Activated T-helper 2 cell treated with anti-CD3 and anti-CD28 coated beads, Interferon-gamma antibody, Interleukin-2, Interleukin-4, amounts not matched to agents 10 μg/mL and 5 μg/mL and 100 μg/mL, durations not matched to agents 14 hours and 24 hours and 36 hours (primary cell): ENCODE data around the gene TEAD1. TPM values are rescaled to one million over a fixed set of nuclear protein-coding genes. Genes with fewer than 3 reads are reported as not detected.

Experiments
- DNase-seq: peaks from one replicate; pipeline ENCODE4 v3.0.0; 2021; ENCODE audit warnings: low spot score
- H3K27ac Mint-ChIP-seq: one replicate; pipeline ENCODE4 v1.8.0; 2021; ENCODE audit warnings: mixed read lengths
- H3K27me3 Mint-ChIP-seq: one replicate; pipeline ENCODE4 v1.8.0; 2021; ENCODE audit warnings: low read depth, mixed read lengths
- H3K36me3 Mint-ChIP-seq: one replicate; pipeline ENCODE4 v1.8.0; 2021; ENCODE audit warnings: low read depth, mixed read lengths
- H3K4me1 Mint-ChIP-seq: one replicate; pipeline ENCODE4 v1.8.0; 2021; ENCODE audit warnings: low read depth, mixed read lengths
- H3K4me3 Mint-ChIP-seq: one replicate; pipeline ENCODE4 v1.8.0; 2021; ENCODE audit warnings: low read depth, mild to moderate bottlenecking, moderate library complexity, mixed read lengths
- H3K9me3 Mint-ChIP-seq: one replicate; pipeline ENCODE4 v1.8.0; 2021; ENCODE audit warnings: mixed read lengths
- intact Hi-C: fragments of 100-400 bp; cut with micrococcal nuclease; formaldehyde crosslinking; loops from one replicate; pipeline ENCODE4 v1.15.1; 2023
- total RNA-seq: library from RNA; stranded (reverse); gene quantifications from 2 replicates; pipeline ENCODE4 v1.2.3, GENCODE V29; 2022

TEAD1 gene
- total RNA-seq, 1 donor from 2014 or later = 1.3 TPM

- intact Hi-C loops = no loop called here
- no peak for DNase-seq
Observed at GRCh38 chr11:12979928-12980689, 305.9 kb downstream of the TEAD1 start.

GRCh38 chr11:12981676-12982522 is 307.7 kb downstream of the TEAD1 start:
- Mint-ChIP-seq H3K4me3 (no peak overlapping the region), H3K9me3 (no peaks in the 10 kb centered on the region), H3K27ac (no peak overlapping the region), H3K36me3 (no peaks in the 10 kb centered on the region), H3K27me3 (peaks cover 14% of the 10 kb centered on the region), H3K4me1 (no peaks in the 10 kb centered on the region)
- intact Hi-C loops = no loop called here
- DNase-seq = no peak

More at GRCh38 chr11:12979928-12980689, 305.9 kb downstream of the TEAD1 start:
- peaks cover 11% of the 10 kb centered on the region for H3K27me3 Mint-ChIP-seq
- no peak overlapping the region for H3K4me3 Mint-ChIP-seq
- no peaks in the 10 kb centered on the region for H3K4me1 Mint-ChIP-seq
- no peaks in the 10 kb centered on the region for H3K36me3 Mint-ChIP-seq
- H3K9me3 Mint-ChIP-seq = no peaks in the 10 kb centered on the region
- no peak overlapping the region for H3K27ac Mint-ChIP-seq

GRCh38 chr11:12983336-12983735 is 309.1 kb downstream of the TEAD1 start:
- Mint-ChIP-seq H3K9me3 (no peaks in the 10 kb centered on the region), H3K27me3 (peaks cover 12% of the 10 kb centered on the region), H3K4me3 (no peak overlapping the region), H3K27ac (no peak overlapping the region), H3K36me3 (no peaks in the 10 kb centered on the region), H3K4me1 (no peaks in the 10 kb centered on the region)
- intact Hi-C loops = no loop called here
- DNase-seq = no peak

GRCh38 chr11:12986194-12986898 is 312.1 kb downstream of the TEAD1 start:
- intact Hi-C loops = no loop called here
- no peaks in the 10 kb centered on the region for H3K9me3 Mint-ChIP-seq
- H3K27me3 Mint-ChIP-seq = peaks cover 10% of the 10 kb centered on the region
- H3K4me1 Mint-ChIP-seq = no peaks in the 10 kb centered on the region
- no peak overlapping the region for H3K27ac Mint-ChIP-seq
- no peak overlapping the region for H3K4me3 Mint-ChIP-seq
- no peak for DNase-seq
- no peaks in the 10 kb centered on the region for H3K36me3 Mint-ChIP-seq

GRCh38 chr11:12989428-12990161 is 315.4 kb downstream of the TEAD1 start:
- H3K27me3 Mint-ChIP-seq = peaks cover 8% of the 10 kb centered on the region
- no peak overlapping the region for H3K27ac Mint-ChIP-seq
- no peaks in the 10 kb centered on the region for H3K4me1 Mint-ChIP-seq
- no peaks in the 10 kb centered on the region for H3K36me3 Mint-ChIP-seq
- H3K4me3 Mint-ChIP-seq = no peak overlapping the region
- no peak for DNase-seq
- intact Hi-C loops = no loop called here
- no peaks in the 10 kb centered on the region for H3K9me3 Mint-ChIP-seq

GRCh38 chr11:12990162-12990480 is 315.9 kb downstream of the TEAD1 start:
- intact Hi-C loops = no loop called here
- Mint-ChIP-seq H3K4me3 (no peak overlapping the region), H3K27ac (no peak overlapping the region), H3K27me3 (peaks cover 8% of the 10 kb centered on the region), H3K36me3 (no peaks in the 10 kb centered on the region), H3K4me1 (no peaks in the 10 kb centered on the region), H3K9me3 (no peaks in the 10 kb centered on the region)
- no peak for DNase-seq

- no peaks in the 10 kb centered on the region for H3K36me3 Mint-ChIP-seq
- H3K4me3 Mint-ChIP-seq = no peak overlapping the region
- DNase-seq = no peak
- peaks cover 5% of the 10 kb centered on the region for H3K27me3 Mint-ChIP-seq
- H3K4me1 Mint-ChIP-seq = no peaks in the 10 kb centered on the region
- intact Hi-C loops = no loop called here
- no peak overlapping the region for H3K27ac Mint-ChIP-seq
- no peaks in the 10 kb centered on the region for H3K9me3 Mint-ChIP-seq
Observed at GRCh38 chr11:12991426-12991825, 317.2 kb downstream of the TEAD1 start.

- no peak overlapping the region for H3K4me3 Mint-ChIP-seq
- H3K27me3 Mint-ChIP-seq = peaks cover 6% of the 10 kb centered on the region
- DNase-seq = no peak
- no peaks in the 10 kb centered on the region for H3K4me1 Mint-ChIP-seq
- H3K9me3 Mint-ChIP-seq = no peaks in the 10 kb centered on the region
- intact Hi-C loops = no loop called here
- no peak overlapping the region for H3K27ac Mint-ChIP-seq
- no peaks in the 10 kb centered on the region for H3K36me3 Mint-ChIP-seq
Observed at GRCh38 chr11:12993626-12994025, 319.4 kb downstream of the TEAD1 start.
